DND-41 (cell line): Measurements from ENCODE around the gene GRIA1.

ENCODE experiments used
- ATAC-seq: fragments of 200-7000 bp; cut with Tn5 transposase; 3 replicates; pipeline ENCODE4 v1.9.1; 2021; ENCODE audit warnings: low read depth; ENCODE audit not compliant: insufficient read depth
- DNase-seq: peaks from one replicate; pipeline ENCODE4 v3.0.0-alpha.2; 2020
- H2AFZ ChIP-seq: 2 replicates; pipeline ENCODE4 v1.6.0; 2012; ENCODE audit warnings: low read depth, low read length
- H3K27ac ChIP-seq: 2 replicates; pipeline ENCODE4 v1.5.1; 2012; ENCODE audit warnings: low read length, inconsistent platforms
- H3K27me3 ChIP-seq: fragments of 200-600 bp; sonication (generic); 2 replicates; pipeline ENCODE4 v1.6.0; 2012; ENCODE audit warnings: low read length, mild to moderate bottlenecking, inconsistent platforms; ENCODE audit not compliant: insufficient read depth, poor library complexity
- H3K36me3 ChIP-seq: 2 replicates; pipeline ENCODE4 v1.5.1; 2012; ENCODE audit warnings: low read length, inconsistent platforms; ENCODE audit not compliant: insufficient read depth
- H3K4me1 ChIP-seq: 2 replicates; pipeline ENCODE4 v1.5.1; 2012; ENCODE audit warnings: mild to moderate bottlenecking, low read length; ENCODE audit not compliant: insufficient read depth
- H3K4me2 ChIP-seq: 2 replicates; pipeline ENCODE4 v1.6.0; 2012; ENCODE audit warnings: mild to moderate bottlenecking, moderate library complexity, low read length, inconsistent platforms; ENCODE audit not compliant: insufficient read depth
- H3K4me3 ChIP-seq, 2 experiments: fragments of 200-600 bp in 1 of 2; shearing (Covaris generic) in 1 of 2; 2 replicates each; pipeline ENCODE4 v1.5.1; 2012 to 2016; ENCODE audit warnings: inconsistent platforms in 2 of 2, low read length in 2 of 2, mild to moderate bottlenecking in 2 of 2, low read depth in 1 of 2, moderate library complexity in 1 of 2
- H3K79me2 ChIP-seq: 2 replicates; pipeline ENCODE4 v1.6.0; 2012; ENCODE audit warnings: low read length, inconsistent platforms; ENCODE audit not compliant: insufficient read depth
- H3K9ac ChIP-seq: 2 replicates; pipeline ENCODE4 v1.6.0; 2012; ENCODE audit warnings: low read depth, mild to moderate bottlenecking, inconsistent platforms, low read length, moderate library complexity
- H3K9me3 ChIP-seq: 2 replicates; pipeline ENCODE4 v1.5.1; 2012; ENCODE audit warnings: low read length, moderate library complexity, mild to moderate bottlenecking, inconsistent platforms; ENCODE audit not compliant: insufficient read depth, severe bottlenecking
- H4K20me1 ChIP-seq: 2 replicates; pipeline ENCODE4 v1.6.0; 2012; ENCODE audit warnings: low read length; ENCODE audit not compliant: insufficient read depth
- EZH2 ChIP-seq: IDR thresholded peaks from 3 replicates; pipeline ENCODE4 v1.6.1; 2012; ENCODE audit warnings: borderline replicate concordance, low read depth, mild to moderate bottlenecking, moderate library complexity, low read length, inconsistent platforms; ENCODE audit not compliant: severe bottlenecking
- TF ChIP-seq, protein P1 (sequence below): IDR thresholded peaks from 2 replicates; pipeline ENCODE4 v1.5.1; 2012; ENCODE audit warnings: borderline replicate concordance, low read length, moderate library complexity, mild to moderate bottlenecking; ENCODE audit not compliant: poor library complexity, severe bottlenecking; ENCODE audit errors: extremely low read depth

The GRIA1 gene

DNA sequence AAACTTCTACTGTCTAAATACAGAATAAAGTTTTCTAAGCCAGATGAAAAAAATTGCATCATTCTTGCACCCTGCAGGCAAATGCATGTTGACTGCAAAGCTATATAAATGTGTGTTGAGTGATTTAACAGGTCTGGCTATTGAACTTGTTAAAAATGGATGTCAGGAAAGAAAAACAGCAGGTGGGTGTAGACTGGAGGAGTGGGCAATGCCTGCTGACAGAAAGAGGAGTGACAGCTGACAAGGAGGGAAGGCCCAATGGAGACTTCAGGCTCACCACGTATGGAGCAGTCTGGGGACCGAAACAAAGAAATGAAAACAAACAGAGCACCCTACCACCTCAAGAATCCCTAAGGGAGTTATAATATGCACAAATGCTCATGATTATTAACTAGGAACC lies 127.8 kb downstream of the GRIA1 start:
- H3K27me3 ChIP-seq = no peaks in the 10 kb centered on the region
- H3K4me3 ChIP-seq = no peak overlapping the region
- H3K9ac ChIP-seq = no peak overlapping the region
- no peaks in the 10 kb centered on the region for H3K9me3 ChIP-seq
- TF ChIP-seq, protein P1, sequence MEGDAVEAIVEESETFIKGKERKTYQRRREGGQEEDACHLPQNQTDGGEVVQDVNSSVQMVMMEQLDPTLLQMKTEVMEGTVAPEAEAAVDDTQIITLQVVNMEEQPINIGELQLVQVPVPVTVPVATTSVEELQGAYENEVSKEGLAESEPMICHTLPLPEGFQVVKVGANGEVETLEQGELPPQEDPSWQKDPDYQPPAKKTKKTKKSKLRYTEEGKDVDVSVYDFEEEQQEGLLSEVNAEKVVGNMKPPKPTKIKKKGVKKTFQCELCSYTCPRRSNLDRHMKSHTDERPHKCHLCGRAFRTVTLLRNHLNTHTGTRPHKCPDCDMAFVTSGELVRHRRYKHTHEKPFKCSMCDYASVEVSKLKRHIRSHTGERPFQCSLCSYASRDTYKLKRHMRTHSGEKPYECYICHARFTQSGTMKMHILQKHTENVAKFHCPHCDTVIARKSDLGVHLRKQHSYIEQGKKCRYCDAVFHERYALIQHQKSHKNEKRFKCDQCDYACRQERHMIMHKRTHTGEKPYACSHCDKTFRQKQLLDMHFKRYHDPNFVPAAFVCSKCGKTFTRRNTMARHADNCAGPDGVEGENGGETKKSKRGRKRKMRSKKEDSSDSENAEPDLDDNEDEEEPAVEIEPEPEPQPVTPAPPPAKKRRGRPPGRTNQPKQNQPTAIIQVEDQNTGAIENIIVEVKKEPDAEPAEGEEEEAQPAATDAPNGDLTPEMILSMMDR = no peak
- no peak for TF ChIP-seq EZH2
- no peak overlapping the region for H3K27ac ChIP-seq
- H3K4me2 ChIP-seq = no peak overlapping the region
- DNase-seq (no peak), ATAC-seq (no peak)
- H4K20me1 ChIP-seq = no peaks in the 10 kb centered on the region
- H3K4me1 ChIP-seq = no peaks in the 10 kb centered on the region
- no peak overlapping the region for H2AFZ ChIP-seq
- H3K36me3 ChIP-seq = no peaks in the 10 kb centered on the region
- H3K79me2 ChIP-seq = no peaks in the 10 kb centered on the region

DNA sequence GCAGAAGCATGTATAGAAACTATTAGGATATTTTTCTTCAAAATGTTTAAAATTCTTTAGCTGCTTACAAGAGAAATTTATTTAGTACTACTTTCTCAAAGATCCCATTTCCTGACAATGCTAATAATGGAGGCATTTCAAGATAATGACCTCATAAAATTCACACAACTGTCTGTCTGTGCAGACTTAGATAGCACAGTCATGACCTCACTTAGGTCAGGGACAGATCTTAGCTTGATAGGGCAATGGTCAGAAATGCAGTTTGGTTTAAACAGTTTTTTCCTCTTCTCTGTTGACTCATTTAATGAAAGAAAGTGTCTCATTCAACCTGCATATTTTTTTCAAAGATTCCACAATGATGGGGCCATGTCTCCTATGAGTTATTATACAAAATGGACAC lies 128.4 kb downstream of the GRIA1 start:
- no peaks in the 10 kb centered on the region for H3K79me2 ChIP-seq
- ATAC-seq = no peak
- TF ChIP-seq, protein P1 = no peak
- no peak for TF ChIP-seq EZH2
- DNase-seq = no peak
- no peaks in the 10 kb centered on the region for H4K20me1 ChIP-seq
- no peaks in the 10 kb centered on the region for H3K27me3 ChIP-seq
- H3K36me3 ChIP-seq = no peaks in the 10 kb centered on the region
- no peak overlapping the region for H3K4me2 ChIP-seq
- H3K4me1 ChIP-seq = no peaks in the 10 kb centered on the region
- no peaks in the 10 kb centered on the region for H3K9me3 ChIP-seq
- no peak overlapping the region for H3K4me3 ChIP-seq
- no peak overlapping the region for H3K27ac ChIP-seq
- no peak overlapping the region for H3K9ac ChIP-seq
- no peak overlapping the region for H2AFZ ChIP-seq

DNA sequence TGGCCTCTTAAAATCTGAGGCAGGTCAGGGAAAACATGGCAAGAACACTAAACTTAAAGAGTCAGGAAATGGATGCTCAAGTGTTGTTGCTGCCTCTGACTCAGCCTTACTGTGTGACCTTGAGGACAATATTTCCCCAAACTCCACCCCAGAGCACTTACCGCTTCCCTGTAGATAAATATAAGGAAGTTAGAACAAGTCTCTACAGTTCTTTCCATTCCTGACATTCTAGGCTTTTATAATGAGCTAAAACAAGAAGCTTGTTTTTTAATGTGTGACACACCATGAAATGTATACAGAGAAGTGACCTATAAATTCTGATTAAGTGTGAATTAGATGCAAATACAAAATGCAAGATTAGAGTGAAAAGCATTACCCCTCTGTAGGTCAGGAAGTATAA lies 129.3 kb downstream of the GRIA1 start:
- Histone ChIP-seq H3K4me3 (no peak overlapping the region), H3K36me3 (no peaks in the 10 kb centered on the region), H3K27me3 (no peaks in the 10 kb centered on the region), H3K9ac (no peak overlapping the region), H3K79me2 (no peaks in the 10 kb centered on the region), H3K4me2 (no peak overlapping the region), H3K9me3 (no peaks in the 10 kb centered on the region), H3K4me1 (no peaks in the 10 kb centered on the region), H2AFZ (no peak overlapping the region), H4K20me1 (no peaks in the 10 kb centered on the region), H3K27ac (no peak overlapping the region)
- DNase-seq (no peak), ATAC-seq (no peak)
- TF ChIP-seq, protein P1 = no peak
- no peak for TF ChIP-seq EZH2

DNA sequence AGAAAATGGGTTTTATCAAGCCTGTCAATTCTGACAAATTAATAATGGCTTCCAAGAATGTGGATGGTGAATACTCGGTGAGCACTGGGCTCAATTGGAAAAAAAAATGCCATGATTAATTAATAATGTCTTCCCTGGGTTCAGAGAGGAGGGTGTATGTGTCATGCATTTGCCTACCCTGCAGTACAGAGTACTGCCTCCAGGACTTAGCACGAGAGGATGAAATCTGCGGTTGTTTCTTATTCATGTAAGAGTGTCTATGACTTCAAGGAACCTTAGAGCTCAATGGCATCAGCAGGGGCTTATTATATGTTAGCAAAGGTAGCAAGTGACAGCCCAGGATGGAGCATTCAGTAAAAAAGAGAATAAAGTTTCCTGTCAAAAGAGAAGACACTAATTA lies 132.7 kb downstream of the GRIA1 start:
- H3K27ac ChIP-seq = no peak overlapping the region
- no peaks in the 10 kb centered on the region for H3K79me2 ChIP-seq
- H3K4me3 ChIP-seq = no peak overlapping the region
- H3K9ac ChIP-seq = no peak overlapping the region
- H4K20me1 ChIP-seq = no peaks in the 10 kb centered on the region
- H3K36me3 ChIP-seq = no peaks in the 10 kb centered on the region
- ATAC-seq = no peak
- H2AFZ ChIP-seq = no peak overlapping the region
- no peak overlapping the region for H3K4me2 ChIP-seq
- DNase-seq = no peak
- H3K4me1 ChIP-seq = no peaks in the 10 kb centered on the region
- no peaks in the 10 kb centered on the region for H3K9me3 ChIP-seq
- no peaks in the 10 kb centered on the region for H3K27me3 ChIP-seq
- TF ChIP-seq, protein P1 = no peak
- no peak for TF ChIP-seq EZH2
